Nephron (organoid): ENCODE data around the gene SPIRE1.

Experiments
- H3K27ac Mint-ChIP-seq, 3 experiments: 2 replicates each; pipeline ENCODE4 v1.8.0; 2020; ENCODE audit warnings: mixed read lengths in 3 of 3, mild to moderate bottlenecking in 2 of 3, moderate library complexity in 1 of 3
- H3K27me3 Mint-ChIP-seq: 2 replicates; pipeline ENCODE4 v1.8.0; 2021; ENCODE audit warnings: low read depth, mild to moderate bottlenecking, moderate library complexity, mixed read lengths
- H3K36me3 Mint-ChIP-seq: 2 replicates; pipeline ENCODE4 v1.8.0; 2020; ENCODE audit warnings: low read depth, mixed read lengths
- H3K4me1 Mint-ChIP-seq: 2 replicates; pipeline ENCODE4 v1.8.0; 2020; ENCODE audit warnings: mixed read lengths
- H3K4me3 Mint-ChIP-seq, 3 experiments: 2 replicates each; pipeline ENCODE4 v1.8.0; 2020; ENCODE audit warnings: mild to moderate bottlenecking in 3 of 3, mixed read lengths in 3 of 3, moderate library complexity in 2 of 3
- H3K9me3 Mint-ChIP-seq: 2 replicates; pipeline ENCODE4 v1.8.0; 2020; ENCODE audit warnings: mixed read lengths
- CTCF ChIP-seq, 3 experiments: fragments of 200-600 bp; sonication (generic); IDR thresholded peaks; one replicate each; pipeline ENCODE4 v1.5.0; 2021; ENCODE audit warnings: antibody characterized with exemption in 3 of 3; ENCODE audit not compliant: unreplicated experiment in 3 of 3

SPIRE1 gene

GRCh38 chr18:12598181-12598930 lies 59.6 kb downstream of the SPIRE1 start:
- H3K4me1 Mint-ChIP-seq = peaks cover 34% of the 10 kb centered on the region
- no peak for TF ChIP-seq CTCF (IDR thresholded peaks at IDR 0.05; ENCODE audit: unreplicated experiment in 3 of 3)
- H3K27me3 Mint-ChIP-seq = no peaks in the 10 kb centered on the region
- no peaks in the 10 kb centered on the region for H3K9me3 Mint-ChIP-seq
- H3K36me3 Mint-ChIP-seq = peaks cover 4% of the 10 kb centered on the region
- H3K4me3 Mint-ChIP-seq = no peak overlapping the region
- peak overlapping the region in 2 of 3 experiments; percentile 20 to 59 for H3K27ac Mint-ChIP-seq

GRCh38 chr18:12597760-12598159 lies 60.1 kb downstream of the SPIRE1 start:
- H3K27ac Mint-ChIP-seq = peak overlapping the region; percentile 59 to 77 (median 60)
- peak overlapping the region in 1 of 3 experiments; percentile 34 for H3K4me3 Mint-ChIP-seq
- no peaks in the 10 kb centered on the region for H3K27me3 Mint-ChIP-seq
- H3K36me3 Mint-ChIP-seq = peaks cover 4% of the 10 kb centered on the region
- peaks cover 34% of the 10 kb centered on the region for H3K4me1 Mint-ChIP-seq
- no peaks in the 10 kb centered on the region for H3K9me3 Mint-ChIP-seq
- no peak for TF ChIP-seq CTCF (IDR thresholded peaks at IDR 0.05; ENCODE audit: unreplicated experiment in 3 of 3)

GRCh38 chr18:12595571-12596255 lies 62.2 kb downstream of the SPIRE1 start:
- no peak overlapping the region for H3K27ac Mint-ChIP-seq
- H3K27me3 Mint-ChIP-seq = no peaks in the 10 kb centered on the region
- H3K4me3 Mint-ChIP-seq = no peak overlapping the region
- no peaks in the 10 kb centered on the region for H3K36me3 Mint-ChIP-seq
- H3K9me3 Mint-ChIP-seq = no peaks in the 10 kb centered on the region
- TF ChIP-seq CTCF (IDR thresholded peaks at IDR 0.05; ENCODE audit: unreplicated experiment in 3 of 3) = no peak
- peaks cover 28% of the 10 kb centered on the region for H3K4me1 Mint-ChIP-seq

GRCh38 chr18:12593866-12594265 lies 64.0 kb downstream of the SPIRE1 start:
- Mint-ChIP-seq H3K4me3 (no peak overlapping the region), H3K27ac (no peak overlapping the region), H3K9me3 (no peaks in the 10 kb centered on the region), H3K36me3 (no peaks in the 10 kb centered on the region), H3K27me3 (no peaks in the 10 kb centered on the region), H3K4me1 (peaks cover 20% of the 10 kb centered on the region)
- no peak for TF ChIP-seq CTCF (IDR thresholded peaks at IDR 0.05; ENCODE audit: unreplicated experiment in 3 of 3)

GRCh38 chr18:12592597-12593127 lies 65.2 kb downstream of the SPIRE1 start:
- H3K27ac Mint-ChIP-seq = no peak overlapping the region
- no peak for TF ChIP-seq CTCF (IDR thresholded peaks at IDR 0.05; ENCODE audit: unreplicated experiment in 3 of 3)
- no peaks in the 10 kb centered on the region for H3K9me3 Mint-ChIP-seq
- H3K27me3 Mint-ChIP-seq = no peaks in the 10 kb centered on the region
- H3K4me3 Mint-ChIP-seq = no peak overlapping the region
- peaks cover 11% of the 10 kb centered on the region for H3K4me1 Mint-ChIP-seq
- H3K36me3 Mint-ChIP-seq = no peaks in the 10 kb centered on the region
